ENCODE results near the gene CAMK2B. TPM values are rescaled to one million over a fixed set of nuclear protein-coding genes. Genes with fewer than 3 reads are reported as not detected.

CAMK2B gene
- total RNA-seq, 1 experiment from 2014 or later = 2.0 TPM

- H3K27me3 ChIP-seq = no peaks in the 10 kb centered on the region
- no peaks in the 10 kb centered on the region for H3K36me3 ChIP-seq
- no peaks in the 10 kb centered on the region for H3K9me3 ChIP-seq
- DNase-seq = no peak
- no peak overlapping the region for H3K4me3 ChIP-seq
Observed at GRCh38 chr7:44193011-44193802, 132.2 kb downstream of the CAMK2B start.

- Histone ChIP-seq H3K27me3 (no peaks in the 10 kb centered on the region), H3K9me3 (no peaks in the 10 kb centered on the region), H3K36me3 (no peaks in the 10 kb centered on the region), H3K4me3 (no peak overlapping the region)
- DNase-seq = no peak
Observed at GRCh38 chr7:44191171-44191570, 134.2 kb downstream of the CAMK2B start.

- Histone ChIP-seq H3K27me3 (no peaks in the 10 kb centered on the region), H3K4me3 (no peak overlapping the region), H3K36me3 (no peaks in the 10 kb centered on the region), H3K9me3 (no peaks in the 10 kb centered on the region)
- no peak for DNase-seq
Observed at GRCh38 chr7:44189993-44190872, 135.2 kb downstream of the CAMK2B start.

- Histone ChIP-seq H3K36me3 (no peaks in the 10 kb centered on the region), H3K4me3 (no peak within 1 kb of the TSS), H3K9me3 (no peaks in the 10 kb centered on the region), H3K27me3 (no peaks in the 10 kb centered on the region)
- no peak for DNase-seq
Observed at GRCh38 chr7:44189286-44189992, 136.0 kb downstream of the CAMK2B start, which contains the start of gene GCK. GCK (minus strand) TSS chr7:44189439; CDS start chr7:44188953, 486 bp downstream.

- no peaks in the 10 kb centered on the region for H3K36me3 ChIP-seq
Observed at GRCh38 chr7:44188480-44189225, 136.7 kb downstream of the CAMK2B start.

GRCh38 chr7:44187636-44188416, 137.6 kb downstream of the CAMK2B start:
- H3K4me3 ChIP-seq = no peak overlapping the region
- peaks cover 2% of the 10 kb centered on the region; the same call in 1 of the 2 replicates for H3K9me3 ChIP-seq
- no peak for DNase-seq
- no peaks in the 10 kb centered on the region for H3K27me3 ChIP-seq
- H3K36me3 ChIP-seq = no peaks in the 10 kb centered on the region

More at GRCh38 chr7:44188480-44189225, 136.7 kb downstream of the CAMK2B start:
- H3K4me3 ChIP-seq = no peak overlapping the region
- no peaks in the 10 kb centered on the region for H3K9me3 ChIP-seq
- DNase-seq = no peak
- H3K27me3 ChIP-seq = no peaks in the 10 kb centered on the region

- H3K36me3 ChIP-seq = no peaks in the 10 kb centered on the region
- H3K27me3 ChIP-seq = no peaks in the 10 kb centered on the region
- H3K9me3 ChIP-seq = peaks cover 5% of the 10 kb centered on the region
- DNase-seq = no peak
- H3K4me3 ChIP-seq = no peak overlapping the region
Observed at GRCh38 chr7:44186736-44187135, 138.7 kb downstream of the CAMK2B start.

GRCh38 chr7:44185729-44186128, 139.7 kb downstream of the CAMK2B start:
- DNase-seq = no peak
- H3K4me3 ChIP-seq = no peak overlapping the region
- H3K27me3 ChIP-seq = no peaks in the 10 kb centered on the region
- peaks cover 5% of the 10 kb centered on the region for H3K9me3 ChIP-seq
- H3K36me3 ChIP-seq = no peaks in the 10 kb centered on the region

GRCh38 chr7:44184873-44185446, 140.4 kb downstream of the CAMK2B start:
- Histone ChIP-seq H3K27me3 (no peaks in the 10 kb centered on the region), H3K4me3 (no peak overlapping the region), H3K36me3 (no peaks in the 10 kb centered on the region), H3K9me3 (peaks cover 5% of the 10 kb centered on the region)
- DNase-seq = no peak

GRCh38 chr7:44184206-44184872, 141.1 kb downstream of the CAMK2B start:
- no peaks in the 10 kb centered on the region for H3K27me3 ChIP-seq
- H3K36me3 ChIP-seq = no peaks in the 10 kb centered on the region
- DNase-seq = peak; percentile 79
- H3K9me3 ChIP-seq = peaks cover 5% of the 10 kb centered on the region
- no peak overlapping the region for H3K4me3 ChIP-seq

GRCh38 chr7:44183386-44183785, 142.0 kb downstream of the CAMK2B start:
- H3K27me3 ChIP-seq = no peaks in the 10 kb centered on the region
- no peak for DNase-seq
- H3K9me3 ChIP-seq = peaks cover 5% of the 10 kb centered on the region
- no peak overlapping the region for H3K4me3 ChIP-seq
- no peaks in the 10 kb centered on the region for H3K36me3 ChIP-seq

GRCh38 chr7:44182827-44183226, 142.6 kb downstream of the CAMK2B start:
- no peaks in the 10 kb centered on the region for H3K36me3 ChIP-seq
- peaks cover 5% of the 10 kb centered on the region for H3K9me3 ChIP-seq
- DNase-seq = no peak
- no peaks in the 10 kb centered on the region for H3K27me3 ChIP-seq
- H3K4me3 ChIP-seq = no peak overlapping the region

- Histone ChIP-seq H3K9me3 (peaks cover 5% of the 10 kb centered on the region), H3K36me3 (no peaks in the 10 kb centered on the region), H3K4me3 (no peak overlapping the region), H3K27me3 (no peaks in the 10 kb centered on the region)
- DNase-seq = no peak
Observed at GRCh38 chr7:44180631-44181030, 144.8 kb downstream of the CAMK2B start.

- Histone ChIP-seq H3K4me3 (no peak overlapping the region), H3K27me3 (no peaks in the 10 kb centered on the region), H3K9me3 (peaks cover 3% of the 10 kb centered on the region), H3K36me3 (no peaks in the 10 kb centered on the region)
- peak; percentile 87 for DNase-seq
Observed at GRCh38 chr7:44177570-44178131, 147.7 kb downstream of the CAMK2B start.

Data from MG63 (cell line).